NCI-H2227 treated with DMSO at 0.1 percent for 48 hours (cell line): ENCODE data around the gene JAK2.

Experiments used
- DNase-seq: peaks from one replicate; lab custom pipeline; 2025; lab: John Stamatoyannopoulos, UW

JAK2 gene

DNA sequence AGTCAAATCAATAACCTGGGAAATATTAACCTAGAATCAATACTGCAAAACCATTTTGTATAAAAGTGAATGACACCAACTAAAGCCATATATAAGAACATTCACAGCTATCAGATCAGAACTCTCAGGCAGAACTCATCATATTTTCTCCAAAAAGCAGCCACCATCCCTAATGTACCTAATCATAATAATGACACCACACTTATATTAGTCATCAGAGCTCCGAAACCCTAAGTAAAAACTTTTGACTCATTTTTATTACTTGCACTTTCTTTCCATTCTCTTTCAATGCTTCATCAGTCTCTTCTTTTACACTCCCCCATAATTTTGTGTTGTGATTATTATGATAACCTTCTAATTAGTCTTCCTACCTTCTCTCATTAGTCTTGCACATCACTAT is 155.1 kb downstream of the JAK2 start:
- DNase-seq = no peak

GRCh38 chr9:5144217-5144616 is 159.1 kb downstream of the JAK2 start:
- DNase-seq = no peak

DNA sequence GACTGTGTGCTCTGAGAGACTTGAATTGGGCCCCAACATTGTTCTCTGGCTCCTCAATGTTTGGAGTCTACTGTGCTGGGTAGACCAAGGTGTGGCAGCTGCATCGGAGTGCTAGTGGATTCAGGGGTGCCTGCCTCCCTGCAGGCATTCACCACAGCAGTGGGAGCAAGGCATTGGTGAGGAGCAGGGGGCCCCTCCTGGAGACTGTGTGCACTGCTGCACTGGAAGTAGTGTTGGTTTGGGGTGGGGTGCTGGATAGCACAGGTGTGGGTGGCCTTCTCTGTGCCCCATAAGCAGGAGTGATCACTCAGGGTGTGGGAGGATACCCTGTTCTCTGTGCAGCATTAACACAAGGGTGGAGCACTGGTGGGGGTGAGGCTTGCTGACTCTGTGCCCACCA is 161.2 kb downstream of the JAK2 start:
- no peak for DNase-seq
